Measurements from ENCODE around the gene NKX2-8.

NKX2-8 gene

GRCh38 chr14:36588788-36589187 is 6.4 kb upstream of the NKX2-8 start:
- no peak for TF ChIP-seq JUND (IDR thresholded peaks at IDR 0.05; ENCODE audit: low read depth)
- in situ Hi-C loops (cut with HindIII; ENCODE audit: low pct_unique_long_range_greater_than_20kb, low sequenced_read_pairs), result no loop called here
- DNase-seq (ENCODE audit: low read depth in 1 of 2, low spot score in 1 of 2), result peak in 1 of 2 experiments; percentile 55

- no peak for DNase-seq (ENCODE audit: low read depth in 1 of 2, low spot score in 1 of 2)
- TF ChIP-seq JUND (IDR thresholded peaks at IDR 0.05; ENCODE audit: low read depth), result no peak
- in situ Hi-C loops (cut with HindIII; ENCODE audit: low pct_unique_long_range_greater_than_20kb, low sequenced_read_pairs), result no loop called here
Measured at GRCh38 chr14:36588119-36588518, 5.7 kb upstream of the NKX2-8 start.

- in situ Hi-C loops (cut with HindIII; ENCODE audit: low pct_unique_long_range_greater_than_20kb, low sequenced_read_pairs), result no loop called here
- DNase-seq (ENCODE audit: low read depth in 1 of 2, low spot score in 1 of 2), result no peak
- TF ChIP-seq JUND (IDR thresholded peaks at IDR 0.05; ENCODE audit: low read depth), result no peak
Measured at GRCh38 chr14:36585100-36585499, 2.7 kb upstream of the NKX2-8 start.

GRCh38 chr14:36583893-36584811 is 1.7 kb upstream of the NKX2-8 start:
- no peak for DNase-seq (ENCODE audit: low read depth in 1 of 2, low spot score in 1 of 2)
- in situ Hi-C loops (cut with HindIII; ENCODE audit: low pct_unique_long_range_greater_than_20kb, low sequenced_read_pairs), result no loop called here
- no peak for TF ChIP-seq JUND (IDR thresholded peaks at IDR 0.05; ENCODE audit: low read depth)

- no peak for TF ChIP-seq JUND (IDR thresholded peaks at IDR 0.05; ENCODE audit: low read depth)
- in situ Hi-C loops (cut with HindIII; ENCODE audit: low pct_unique_long_range_greater_than_20kb, low sequenced_read_pairs), result no loop called here
- no peak for DNase-seq (ENCODE audit: low read depth in 1 of 2, low spot score in 1 of 2)
Measured at GRCh38 chr14:36583242-36583892, 953 bp upstream of the NKX2-8 start.

GRCh38 chr14:36582874-36583241 is 444 bp upstream of the NKX2-8 start:
- no peak for DNase-seq (ENCODE audit: low read depth in 1 of 2, low spot score in 1 of 2)
- in situ Hi-C loops (cut with HindIII; ENCODE audit: low pct_unique_long_range_greater_than_20kb, low sequenced_read_pairs), result no loop called here

GRCh38 chr14:36580856-36581831 is 1.3 kb downstream of the NKX2-8 start:
- in situ Hi-C loops (cut with HindIII; ENCODE audit: low pct_unique_long_range_greater_than_20kb, low sequenced_read_pairs), result no loop called here
- TF ChIP-seq JUND (IDR thresholded peaks at IDR 0.05; ENCODE audit: low read depth), result no peak
- DNase-seq (ENCODE audit: low read depth in 1 of 2, low spot score in 1 of 2), result no peak

More at GRCh38 chr14:36582874-36583241, 444 bp upstream of the NKX2-8 start:
- TF ChIP-seq JUND (IDR thresholded peaks at IDR 0.05; ENCODE audit: low read depth), result no peak

- no peak for DNase-seq (ENCODE audit: low read depth in 1 of 2, low spot score in 1 of 2)
- no peak for TF ChIP-seq JUND (IDR thresholded peaks at IDR 0.05; ENCODE audit: low read depth)
- in situ Hi-C loops (cut with HindIII; ENCODE audit: low pct_unique_long_range_greater_than_20kb, low sequenced_read_pairs), result no loop called here
Measured at GRCh38 chr14:36580141-36580855, 2.1 kb downstream of the NKX2-8 start.

GRCh38 chr14:36579573-36580140 is 2.8 kb downstream of the NKX2-8 start:
- DNase-seq (ENCODE audit: low read depth in 1 of 2, low spot score in 1 of 2), result no peak
- TF ChIP-seq JUND (IDR thresholded peaks at IDR 0.05; ENCODE audit: low read depth), result no peak
- in situ Hi-C loops (cut with HindIII; ENCODE audit: low pct_unique_long_range_greater_than_20kb, low sequenced_read_pairs), result no loop called here

- no peak for TF ChIP-seq JUND (IDR thresholded peaks at IDR 0.05; ENCODE audit: low read depth)
- no peak for DNase-seq (ENCODE audit: low read depth in 1 of 2, low spot score in 1 of 2)
- in situ Hi-C loops (cut with HindIII; ENCODE audit: low pct_unique_long_range_greater_than_20kb, low sequenced_read_pairs), result no loop called here
Measured at GRCh38 chr14:36579001-36579555, 3.3 kb downstream of the NKX2-8 start.

GRCh38 chr14:36570065-36570464 is 12.3 kb downstream of the NKX2-8 start:
- no peak for TF ChIP-seq JUND (IDR thresholded peaks at IDR 0.05; ENCODE audit: low read depth)
- DNase-seq (ENCODE audit: low read depth in 1 of 2, low spot score in 1 of 2), result no peak
- in situ Hi-C loops (cut with HindIII; ENCODE audit: low pct_unique_long_range_greater_than_20kb, low sequenced_read_pairs), result no loop called here

Data from T47D (cell line).